K562 (cell line): Measurements from ENCODE around the gene HP1BP3. TPM values are rescaled to one million over a fixed set of nuclear protein-coding genes. Genes with fewer than 3 reads are reported as not detected.

Source experiments
- ATAC-seq: fragments of 200-7000 bp; cut with Tn5 transposase; 3 replicates; pipeline ENCODE4 v1.9.1; 2020; ENCODE audit warnings: moderate library complexity
- BruUV-seq: library from RNA; stranded (reverse); fragments of 400-500 nt; replicated peaks from 2 replicates; lab custom pipeline; 2021; lab: Mats Ljungman, UMichigan
- CTCF ChIA-PET: fragments of 300-600 bp; formaldehyde crosslinking; extraction: SDS; loops from one replicate; lab custom pipeline; 2021; ENCODE audit warnings: low intra/inter-chr PET ratio; lab: Yijun Ruan, JAX
- POLR2A ChIA-PET: fragments of 300-600, 350-650 bp; sonication (Branson Sonifier 250); formaldehyde crosslinking; extraction: SDS; loops from one replicate; lab custom pipeline; 2021; ENCODE audit warnings: antibody characterized with exemption, inconsistent platforms; lab: Yijun Ruan, JAX
- DNase-seq, 4 experiments: peaks; one replicate each; pipeline versions ENCODE4 v3.0.0 to v3.0.0-alpha.2; 2011 to 2018; ENCODE audit warnings: low spot score in 3 of 4, mixed read lengths in 3 of 4; ENCODE audit errors: extremely low read depth in 1 of 4
- FAIRE-seq: peaks from 2 replicates; lab custom pipeline; 2011; peaks lifted over from hg19 to GRCh38; lab: Jason Lieb, UNC
- H2AFZ ChIP-seq: 2 replicates; pipeline ENCODE4 v1.6.0; 2011; ENCODE audit warnings: low read depth, low read length, control low read depth, inconsistent platforms
- H3K27ac ChIP-seq: fragments of 200-600 bp; 3 replicates; pipeline ENCODE4 v1.8.0; 2011; ENCODE audit warnings: low read depth, mild to moderate bottlenecking, control low read depth, inconsistent platforms, low read length, moderate library complexity, mixed read lengths; ENCODE audit errors: extremely low read depth
- H3K27me3 ChIP-seq, 2 experiments: fragments of 300-600 bp in 1 of 2; 2 replicates in 1 of 2; 3 replicates in 1 of 2; pipeline versions ENCODE4 v1.6.0 to v1.8.0; 2011; ENCODE audit warnings: inconsistent platforms in 2 of 2, low read length in 2 of 2, mild to moderate bottlenecking in 1 of 2, mixed read lengths in 1 of 2, moderate library complexity in 1 of 2; ENCODE audit not compliant: control insufficient read depth in 2 of 2, insufficient read depth in 2 of 2
- H3K36me3 ChIP-seq: fragments of 300-600 bp; 3 replicates; pipeline ENCODE4 v1.8.0; 2011; ENCODE audit warnings: mild to moderate bottlenecking, low read length, inconsistent platforms; ENCODE audit not compliant: control insufficient read depth, insufficient read depth
- H3K4me1 ChIP-seq, 2 experiments: fragments of 200-600 bp in 1 of 2; replicated peaks in 1 of 2; 2 replicates in 1 of 2; 3 replicates in 1 of 2; pipeline versions ENCODE4 v1.5.1 to v1.8.0; 2011; ENCODE audit warnings: inconsistent platforms in 2 of 2, low read length in 2 of 2, mild to moderate bottlenecking in 1 of 2, mixed read lengths in 1 of 2, moderate library complexity in 1 of 2; ENCODE audit not compliant: control insufficient read depth in 2 of 2, insufficient read depth in 2 of 2
- H3K4me2 ChIP-seq: 2 replicates; pipeline ENCODE4 v1.6.1; 2011; ENCODE audit warnings: low read length, control low read depth, inconsistent platforms, mixed read lengths; ENCODE audit not compliant: insufficient read depth
- H3K4me3 ChIP-seq: fragments of 200-600 bp; sonication (generic), shearing (Covaris generic); 2 replicates; pipeline ENCODE4 v1.5.1; 2016; ENCODE audit warnings: control low read depth, inconsistent platforms
- H3K79me2 ChIP-seq: fragments of 200-600 bp; 3 replicates; pipeline ENCODE4 v1.8.0; 2011; ENCODE audit warnings: low read length, inconsistent platforms; ENCODE audit not compliant: control insufficient read depth, insufficient read depth
- H3K9ac ChIP-seq, 2 experiments: 2 replicates each; pipeline versions ENCODE4 v1.6.0 to v1.6.1; 2011; ENCODE audit warnings: low read depth in 2 of 2, low read length in 2 of 2, control low read depth in 1 of 2, inconsistent platforms in 1 of 2, mild to moderate bottlenecking in 1 of 2, mixed read lengths in 1 of 2; ENCODE audit not compliant: insufficient read depth in 1 of 2
- H3K9me1 ChIP-seq: one replicate; pipeline ENCODE4 v1.6.0; 2011; ENCODE audit warnings: inconsistent platforms, mild to moderate bottlenecking, low read length, moderate library complexity; ENCODE audit not compliant: control insufficient read depth, insufficient read depth
- H3K9me3 ChIP-seq: replicated peaks from 2 replicates; pipeline ENCODE4 v1.5.1; 2011; ENCODE audit warnings: low read depth, low read length, inconsistent platforms; ENCODE audit not compliant: control insufficient read depth, insufficient read depth
- H4K20me1 ChIP-seq: replicated peaks from 2 replicates; pipeline ENCODE4 v1.6.1; 2011; ENCODE audit warnings: low read length, inconsistent platforms, mixed read lengths; ENCODE audit not compliant: control insufficient read depth, insufficient read depth
- ATF4 ChIP-seq: fragments of 450-650 bp; formaldehyde crosslinking; IDR thresholded peaks from 2 replicates; pipeline ENCODE4 v1.4.0; 2022; ENCODE audit warnings: mild to moderate bottlenecking, moderate library complexity
- CBX8 ChIP-seq: fragments of 200-600 bp; sonication (generic); IDR thresholded peaks from 2 replicates; pipeline ENCODE4 v1.6.1; 2012; ENCODE audit warnings: borderline replicate concordance, mixed run types, low read depth, mild to moderate bottlenecking, moderate library complexity, mixed read lengths, low read length, control low read depth, inconsistent platforms; ENCODE audit not compliant: poor library complexity, severe bottlenecking; ENCODE audit errors: extremely low read depth
- CEBPG ChIP-seq, 3 experiments: fragments of 200-800 bp in 1 of 3; sonication (Bioruptor generic) in 1 of 3; sonication (generic) in 1 of 3; formaldehyde crosslinking in 1 of 3; IDR thresholded peaks in 2 of 3; conservative IDR thresholded peaks in 1 of 3; 2 replicates each; pipeline versions ENCODE4 v1.6.1 to v1.8.0; 2016 to 2022; ENCODE audit warnings: missing compliant biosample characterization in 2 of 3, missing genetic modification characterization in 2 of 3, mild to moderate bottlenecking in 1 of 3, missing genetic modification reagents in 1 of 3
- CHCHD3 ChIP-seq: fragments of 250-450 bp; sonication (Bioruptor Pico); IDR thresholded peaks from 2 replicates; pipeline ENCODE4 v2.1.2; 2022; ENCODE audit warnings: mild to moderate bottlenecking
- KLF1 ChIP-seq: fragments of 450-650 bp; IDR thresholded peaks from 2 replicates; pipeline ENCODE4 v1.6.1; 2016; ENCODE audit warnings: missing genetic modification characterization, missing compliant biosample characterization
- MYNN ChIP-seq, 2 experiments: sonication (generic); formaldehyde crosslinking in 1 of 2; IDR thresholded peaks; 2 replicates each; pipeline versions ENCODE4 v1.5.0 to v1.6.1; 2016 to 2020; ENCODE audit warnings: antibody characterized with exemption in 1 of 2, missing genetic modification reagents in 1 of 2
- POLR2H ChIP-seq: IDR thresholded peaks from 2 replicates; pipeline ENCODE4 v1.6.1; 2016; ENCODE audit warnings: missing genetic modification characterization, low read depth, mild to moderate bottlenecking, control low read depth, missing compliant biosample characterization, moderate library complexity
- TCF3 ChIP-seq: sonication (generic); formaldehyde crosslinking; IDR thresholded peaks from 2 replicates; pipeline ENCODE4 v1.4.0; 2020; ENCODE audit warnings: mild to moderate bottlenecking, missing genetic modification reagents
- ZC3H11A ChIP-seq: IDR thresholded peaks from 2 replicates; pipeline ENCODE4 v1.6.1; 2012; ENCODE audit warnings: low read depth, low read length, improper control_type of control experiment
- WGBS: fragments of 100-300 bp; shearing (Covaris generic); methylation state at CpG from one replicate; pipeline ENCODE4 v1.1.6; 2016; ENCODE audit warnings: low coverage, mixed read lengths; ENCODE audit not compliant: insufficient coverage; ENCODE audit errors: missing lambda C conversion rate; 5-methylcytosine and 5-hydroxymethylcytosine counted together
- in situ Hi-C: fragments of 300-500 bp; cut with MboI; formaldehyde crosslinking; loops from 4 replicates; pipeline ENCODE4 v1.15.0; 2018; ENCODE audit warnings: inconsistent platforms, mixed read lengths
- intact Hi-C: fragments of 100-400 bp; cut with micrococcal nuclease; formaldehyde crosslinking; loops from 2 replicates; pipeline ENCODE4 v1.14.2; 2022
- polyA plus RNA-seq, 8 experiments: library from polyadenylated mRNA; depleted of rRNA in 4 of 8; stranded (reverse) in 5 of 8; unstranded in 3 of 8; fragments of >200 nt; fragmentation: Nextera tagmentation in 2 of 8; fragmentation: Illumina TruSeq in 1 of 8; extraction: Ambion mirVana in 2 of 8; extraction: Trizol in 1 of 8; gene quantifications; 2 replicates each; pipeline versions ENCODE4 v1.2.1 to v1.2.3, GENCODE V29; 2011 to 2014; ENCODE audit warnings: inconsistent platforms in 1 of 8, missing spikeins in 1 of 8
- total RNA-seq, 7 experiments: library from RNA; depleted of rRNA in 6 of 7; stranded (reverse); fragments of >200 nt in 6 of 7; fragmentation: Illumina TruSeq in 2 of 7; extraction: Trizol in 2 of 7; gene quantifications; 2 replicates each; pipeline versions ENCODE4 v1.2.1 to v1.2.3, GENCODE V29; 2011 to 2021; ENCODE audit warnings: low replicate concordance in 1 of 7

HP1BP3 gene
- total and polyA plus RNA-seq, 9 of the 15 experiments (the other 6 are each of a cell fraction or from before 2014, with no cell fraction given) = 57.3 to 513 (median 240) TPM

GRCh38 chr1:20834192-20834591 lies 47.1 kb upstream of the HP1BP3 start:
- H2AFZ ChIP-seq = no peak overlapping the region
- no peaks in the 10 kb centered on the region for H3K27me3 ChIP-seq
- ChIA-PET POLR2A (no interaction called here), CTCF (no interaction called here)
- no peak overlapping the region for H3K4me2 ChIP-seq
- in situ Hi-C loops = no loop called here
- H3K4me3 ChIP-seq = no peak overlapping the region
- peaks cover 2% of the 10 kb centered on the region; the same call in 1 of the 3 replicates for H3K36me3 ChIP-seq
- DNase-seq = no peak
- no peak for TF ChIP-seq ZC3H11A
- no peak for TF ChIP-seq CEBPG (CRISPR knock-in tag; IDR thresholded peaks at IDR 0.05)
- TF ChIP-seq CEBPG (tag; conservative IDR thresholded peaks at IDR 0.05 in 1 of 2, IDR thresholded peaks at IDR 0.05 in 1 of 2) = no peak
- no peak for TF ChIP-seq ATF4 (CRISPR knock-in tag)
- TF ChIP-seq MYNN (IDR thresholded peaks at IDR 0.05) = no peak
- no peak for TF ChIP-seq MYNN (CRISPR knock-in tag; IDR thresholded peaks at IDR 0.05)
- TF ChIP-seq POLR2H (tag) = no peak
- no peak for TF ChIP-seq CHCHD3 (CRISPR knock-in tag)
- no peak for TF ChIP-seq KLF1 (tag)
- no peak for TF ChIP-seq TCF3 (CRISPR knock-in tag)
- no peak for TF ChIP-seq CBX8
- 94% methylated on average over 1 of the region's 1 CpG for WGBS
- no peaks in the 10 kb centered on the region for H4K20me1 ChIP-seq
- H3K27ac ChIP-seq = no peak overlapping the region
- no peaks in the 10 kb centered on the region for H3K9me3 ChIP-seq
- no peak for ATAC-seq
- intact Hi-C loops = no loop called here
- no peak overlapping the region for H3K9ac ChIP-seq
- H3K4me1 ChIP-seq = no peaks in the 10 kb centered on the region
- no peak for FAIRE-seq
- BruUV-seq = no TSS peak
- H3K9me1 ChIP-seq = no peaks in the 10 kb centered on the region
- no peaks in the 10 kb centered on the region for H3K79me2 ChIP-seq
